SH-SY5Y (cell line): ENCODE results near the gene PHLDB1.

Source experiments
- GATA2 ChIP-seq: IDR thresholded peaks from 2 replicates; pipeline ENCODE4 v1.6.1; 2011; ENCODE audit warnings: mild to moderate bottlenecking, low read depth, low read length
- GATA3 ChIP-seq: IDR thresholded peaks from 2 replicates; pipeline ENCODE4 v1.6.1; 2011; ENCODE audit warnings: low read depth, mild to moderate bottlenecking, low read length, moderate library complexity

DNA sequence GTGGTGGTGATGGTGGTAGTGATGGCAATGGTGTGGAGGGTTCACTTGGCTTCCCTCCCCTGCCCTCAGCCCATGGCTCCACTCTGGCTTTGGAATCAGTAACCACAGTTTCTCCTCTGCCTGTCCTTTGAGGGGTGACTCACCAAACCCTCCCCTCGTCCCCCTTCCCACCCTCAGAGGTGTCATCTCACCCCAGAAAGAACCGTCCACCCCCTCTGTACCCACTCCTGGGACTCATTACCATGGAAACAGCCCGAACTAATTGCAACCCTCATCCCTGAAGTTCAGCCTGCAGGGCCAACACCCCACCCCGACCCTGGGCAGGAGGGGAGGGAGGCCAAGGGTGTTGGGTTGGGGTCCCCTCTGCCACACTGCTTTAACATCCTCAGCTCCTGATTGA lies 26.6 kb downstream of the PHLDB1 start:
- TF ChIP-seq GATA3: no peak
- no peak for TF ChIP-seq GATA2
